ENCODE measurements around the gene SLC38A6. TPM values are rescaled to one million over a fixed set of nuclear protein-coding genes. Genes with fewer than 3 reads are reported as not detected.
"Not testable (repeated sequence)": the region's sequence is repeated elsewhere in the genome, so short reads cannot be mapped to it uniquely, and the experiment has no call there.

SLC38A6 gene
- total RNA-seq, 2 donors from 2014 or later: 25.6 to 39.4 TPM

GRCh38 chr14:61088081-61088480, 107.0 kb downstream of the SLC38A6 start:
- Histone ChIP-seq H3K36me3 (no peaks in the 10 kb centered on the region), H3K27me3 (replicated peaks; ENCODE audit: insufficient read depth) (no peaks in the 10 kb centered on the region), H3K4me1 (ENCODE audit: control insufficient read depth in 1 of 2, low read depth in 2 of 2) (peaks cover 10 to 14% of the 10 kb centered on the region in 2 donors), H3K9me3 (no peaks in the 10 kb centered on the region), H3K27ac (no peak overlapping the region), H3K4me3 (no peak overlapping the region)
- TF ChIP-seq, protein P1, sequence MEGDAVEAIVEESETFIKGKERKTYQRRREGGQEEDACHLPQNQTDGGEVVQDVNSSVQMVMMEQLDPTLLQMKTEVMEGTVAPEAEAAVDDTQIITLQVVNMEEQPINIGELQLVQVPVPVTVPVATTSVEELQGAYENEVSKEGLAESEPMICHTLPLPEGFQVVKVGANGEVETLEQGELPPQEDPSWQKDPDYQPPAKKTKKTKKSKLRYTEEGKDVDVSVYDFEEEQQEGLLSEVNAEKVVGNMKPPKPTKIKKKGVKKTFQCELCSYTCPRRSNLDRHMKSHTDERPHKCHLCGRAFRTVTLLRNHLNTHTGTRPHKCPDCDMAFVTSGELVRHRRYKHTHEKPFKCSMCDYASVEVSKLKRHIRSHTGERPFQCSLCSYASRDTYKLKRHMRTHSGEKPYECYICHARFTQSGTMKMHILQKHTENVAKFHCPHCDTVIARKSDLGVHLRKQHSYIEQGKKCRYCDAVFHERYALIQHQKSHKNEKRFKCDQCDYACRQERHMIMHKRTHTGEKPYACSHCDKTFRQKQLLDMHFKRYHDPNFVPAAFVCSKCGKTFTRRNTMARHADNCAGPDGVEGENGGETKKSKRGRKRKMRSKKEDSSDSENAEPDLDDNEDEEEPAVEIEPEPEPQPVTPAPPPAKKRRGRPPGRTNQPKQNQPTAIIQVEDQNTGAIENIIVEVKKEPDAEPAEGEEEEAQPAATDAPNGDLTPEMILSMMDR (IDR thresholded peaks at IDR 0.05): no peak
- ATAC-seq (ENCODE audit: insufficient number of reproducible peaks, low FRiP score, low read depth): no peak
- DNase-seq (ENCODE audit: low spot score): no peak

DNA sequence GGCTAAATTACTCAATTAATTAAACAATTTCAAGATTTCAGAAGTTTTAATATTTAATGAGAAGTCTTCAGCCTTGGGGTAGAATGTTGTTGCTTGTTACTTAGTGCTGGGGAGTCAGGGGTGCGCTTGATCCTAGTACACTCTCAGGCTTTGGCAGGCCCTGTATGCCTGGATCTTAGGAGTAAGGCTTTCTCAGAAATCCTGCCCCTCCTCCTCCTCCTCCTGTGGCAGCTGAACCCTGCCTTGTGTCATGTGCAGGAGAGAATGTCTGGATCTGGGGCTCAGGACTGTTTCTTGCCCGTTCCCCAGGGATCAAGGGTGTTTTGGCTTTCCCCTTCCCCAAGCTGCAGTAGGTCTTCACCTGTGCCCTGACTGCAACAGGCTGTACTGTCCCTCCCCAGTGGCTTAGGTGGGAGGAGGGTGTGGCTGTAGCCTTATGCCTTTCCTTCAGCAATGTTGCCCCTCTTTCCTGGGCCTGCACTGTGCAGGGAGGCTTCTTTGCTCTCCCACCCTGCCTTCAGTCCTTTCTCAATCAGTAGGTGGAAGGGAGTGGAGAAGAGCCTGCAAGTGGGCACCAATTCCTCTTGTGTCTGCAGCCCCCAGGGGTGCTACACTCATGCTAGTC, 108.2 kb downstream of the SLC38A6 start:
- H3K4me3 ChIP-seq: no peak overlapping the region
- no peaks in the 10 kb centered on the region for H3K9me3 ChIP-seq
- TF ChIP-seq, protein P1 (IDR thresholded peaks at IDR 0.05): no peak
- no peak overlapping the region for H3K27ac ChIP-seq
- DNase-seq (ENCODE audit: low spot score) (no peak), ATAC-seq (ENCODE audit: insufficient number of reproducible peaks, low FRiP score, low read depth) (no peak)
- peaks cover 10 to 14% of the 10 kb centered on the region in 2 donors for H3K4me1 ChIP-seq (ENCODE audit: control insufficient read depth in 1 of 2, low read depth in 2 of 2)
- no peaks in the 10 kb centered on the region for H3K36me3 ChIP-seq
- no peaks in the 10 kb centered on the region for H3K27me3 ChIP-seq (replicated peaks; ENCODE audit: insufficient read depth)

DNA sequence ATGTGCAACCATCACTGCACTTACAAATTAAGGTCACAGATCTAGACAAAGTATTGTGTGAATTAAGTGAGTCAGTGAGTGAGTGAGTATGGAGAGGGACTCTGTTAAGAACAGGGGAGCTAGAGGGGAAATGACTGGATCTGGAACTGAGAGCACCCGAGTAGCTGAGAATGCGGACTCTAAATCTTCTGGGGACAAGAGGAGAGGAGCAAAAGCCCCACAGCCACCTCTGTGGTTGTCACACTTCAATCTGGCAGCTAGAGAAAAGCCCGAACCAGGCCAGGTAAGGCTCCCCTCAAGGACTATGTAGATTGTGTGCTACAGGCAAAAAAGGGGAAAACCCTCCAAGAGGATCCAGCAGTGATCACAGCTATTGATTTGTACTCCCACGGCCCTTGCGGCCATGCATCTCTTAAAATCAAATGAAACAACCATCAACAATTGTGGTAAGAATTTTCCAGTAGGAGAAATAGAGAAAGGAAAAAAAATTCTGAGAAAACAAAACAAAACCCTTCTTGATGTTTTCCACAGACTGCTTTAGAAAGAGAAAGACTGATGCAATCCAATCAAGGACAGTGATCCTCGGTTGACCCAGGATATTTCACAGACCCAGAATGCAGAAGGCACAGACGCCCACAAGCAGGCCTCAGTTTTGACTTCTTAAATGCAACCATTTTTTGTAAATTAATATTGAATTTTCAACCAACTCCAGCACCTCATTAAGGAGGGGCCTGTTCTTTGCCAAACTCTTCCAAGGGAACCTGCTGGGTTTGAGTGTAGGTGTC, 109.6 kb downstream of the SLC38A6 start:
- Histone ChIP-seq H3K36me3 (no peaks in the 10 kb centered on the region), H3K27me3 (replicated peaks; ENCODE audit: insufficient read depth) (no peaks in the 10 kb centered on the region), H3K9me3 (no peaks in the 10 kb centered on the region), H3K4me3 (no peak overlapping the region), H3K27ac (no peak overlapping the region), H3K4me1 (ENCODE audit: control insufficient read depth in 1 of 2, low read depth in 2 of 2) (peaks cover 10 to 14% of the 10 kb centered on the region in 2 donors)
- TF ChIP-seq, protein P1 (IDR thresholded peaks at IDR 0.05): no peak
- DNase-seq (ENCODE audit: low spot score): no peak
- ATAC-seq (ENCODE audit: insufficient number of reproducible peaks, low FRiP score, low read depth): no peak

GRCh38 chr14:61091657-61092273, 110.7 kb downstream of the SLC38A6 start:
- Histone ChIP-seq H3K27ac (peak overlapping the region in 1 of 2 donors; percentile 47), H3K36me3 (no peaks in the 10 kb centered on the region), H3K9me3 (no peaks in the 10 kb centered on the region), H3K4me3 (no peak overlapping the region), H3K4me1 (ENCODE audit: control insufficient read depth in 1 of 2, low read depth in 2 of 2) (peaks cover 10 to 14% of the 10 kb centered on the region in 2 donors), H3K27me3 (replicated peaks; ENCODE audit: insufficient read depth) (no peaks in the 10 kb centered on the region)
- no peak for ATAC-seq (ENCODE audit: insufficient number of reproducible peaks, low FRiP score, low read depth)
- TF ChIP-seq, protein P1 (IDR thresholded peaks at IDR 0.05): no peak
- no peak for DNase-seq (ENCODE audit: low spot score)

- H3K27me3 ChIP-seq (replicated peaks; ENCODE audit: insufficient read depth); H3K36me3 ChIP-seq; H3K27ac ChIP-seq; ATAC-seq (ENCODE audit: insufficient number of reproducible peaks, low FRiP score, low read depth); H3K4me3 ChIP-seq; H3K9me3 ChIP-seq; DNase-seq (ENCODE audit: low spot score): not testable (repeated sequence)
- peaks cover 16 to 19% of the 10 kb centered on the region in 2 donors for H3K4me1 ChIP-seq (ENCODE audit: control insufficient read depth in 1 of 2, low read depth in 2 of 2)
Observed at GRCh38 chr14:61098096-61098495, 117.1 kb downstream of the SLC38A6 start.
